DND-41 (cell line): Measurements from ENCODE around the gene TRMT112.
"Not testable (repeated sequence)": the region's sequence is repeated elsewhere in the genome, so short reads cannot be mapped to it uniquely, and the experiment has no call there.

Experiments used
- ATAC-seq: fragments of 200-7000 bp; cut with Tn5 transposase; 3 replicates; pipeline ENCODE4 v1.9.1; 2021; ENCODE audit warnings: low read depth; ENCODE audit not compliant: insufficient read depth
- DNase-seq: peaks from one replicate; pipeline ENCODE4 v3.0.0-alpha.2; 2020
- H2AFZ ChIP-seq: 2 replicates; pipeline ENCODE4 v1.6.0; 2012; ENCODE audit warnings: low read depth, low read length
- H3K27ac ChIP-seq: 2 replicates; pipeline ENCODE4 v1.5.1; 2012; ENCODE audit warnings: low read length, inconsistent platforms
- H3K27me3 ChIP-seq: fragments of 200-600 bp; sonication (generic); 2 replicates; pipeline ENCODE4 v1.6.0; 2012; ENCODE audit warnings: low read length, mild to moderate bottlenecking, inconsistent platforms; ENCODE audit not compliant: insufficient read depth, poor library complexity
- H3K36me3 ChIP-seq: 2 replicates; pipeline ENCODE4 v1.5.1; 2012; ENCODE audit warnings: low read length, inconsistent platforms; ENCODE audit not compliant: insufficient read depth
- H3K4me1 ChIP-seq: 2 replicates; pipeline ENCODE4 v1.5.1; 2012; ENCODE audit warnings: mild to moderate bottlenecking, low read length; ENCODE audit not compliant: insufficient read depth
- H3K4me2 ChIP-seq: 2 replicates; pipeline ENCODE4 v1.6.0; 2012; ENCODE audit warnings: mild to moderate bottlenecking, moderate library complexity, low read length, inconsistent platforms; ENCODE audit not compliant: insufficient read depth
- H3K4me3 ChIP-seq, 2 experiments: fragments of 200-600 bp in 1 of 2; shearing (Covaris generic) in 1 of 2; 2 replicates each; pipeline ENCODE4 v1.5.1; 2012 to 2016; ENCODE audit warnings: inconsistent platforms in 2 of 2, low read length in 2 of 2, mild to moderate bottlenecking in 2 of 2, low read depth in 1 of 2, moderate library complexity in 1 of 2
- H3K79me2 ChIP-seq: 2 replicates; pipeline ENCODE4 v1.6.0; 2012; ENCODE audit warnings: low read length, inconsistent platforms; ENCODE audit not compliant: insufficient read depth
- H3K9ac ChIP-seq: 2 replicates; pipeline ENCODE4 v1.6.0; 2012; ENCODE audit warnings: low read depth, mild to moderate bottlenecking, inconsistent platforms, low read length, moderate library complexity
- H3K9me3 ChIP-seq: 2 replicates; pipeline ENCODE4 v1.5.1; 2012; ENCODE audit warnings: low read length, moderate library complexity, mild to moderate bottlenecking, inconsistent platforms; ENCODE audit not compliant: insufficient read depth, severe bottlenecking
- H4K20me1 ChIP-seq: 2 replicates; pipeline ENCODE4 v1.6.0; 2012; ENCODE audit warnings: low read length; ENCODE audit not compliant: insufficient read depth
- CTCF ChIP-seq: IDR thresholded peaks from 2 replicates; pipeline ENCODE4 v1.5.1; 2012; ENCODE audit warnings: borderline replicate concordance, low read length, moderate library complexity, mild to moderate bottlenecking; ENCODE audit not compliant: poor library complexity, severe bottlenecking; ENCODE audit errors: extremely low read depth
- EZH2 ChIP-seq: IDR thresholded peaks from 3 replicates; pipeline ENCODE4 v1.6.1; 2012; ENCODE audit warnings: borderline replicate concordance, low read depth, mild to moderate bottlenecking, moderate library complexity, low read length, inconsistent platforms; ENCODE audit not compliant: severe bottlenecking

Gene TRMT112

GRCh38 chr11:64330888-64331287 is 13.5 kb upstream of the TRMT112 start:
- ATAC-seq (no peak), DNase-seq (no peak)
- H3K9me3 ChIP-seq = no peaks in the 10 kb centered on the region
- H3K27ac ChIP-seq = no peak overlapping the region
- no peaks in the 10 kb centered on the region for H3K36me3 ChIP-seq
- H3K4me3 ChIP-seq = no peak overlapping the region
- no peaks in the 10 kb centered on the region for H3K4me1 ChIP-seq
- TF ChIP-seq CTCF = no peak
- TF ChIP-seq EZH2 = no peak
- no peak overlapping the region for H3K9ac ChIP-seq
- H3K4me2 ChIP-seq = no peak overlapping the region
- no peaks in the 10 kb centered on the region for H3K27me3 ChIP-seq
- no peaks in the 10 kb centered on the region for H4K20me1 ChIP-seq
- no peak overlapping the region for H2AFZ ChIP-seq
- no peaks in the 10 kb centered on the region for H3K79me2 ChIP-seq

GRCh38 chr11:64327993-64328392 is 10.6 kb upstream of the TRMT112 start:
- Histone ChIP-seq H2AFZ (no peak overlapping the region), H3K4me1 (peaks cover 7% of the 10 kb centered on the region), H3K9ac (no peak overlapping the region), H3K27me3 (no peaks in the 10 kb centered on the region), H3K27ac (no peak overlapping the region), H3K4me3 (no peak overlapping the region), H3K36me3 (no peaks in the 10 kb centered on the region), H3K79me2 (no peaks in the 10 kb centered on the region), H3K9me3 (no peaks in the 10 kb centered on the region), H3K4me2 (no peak overlapping the region), H4K20me1 (peaks cover 3% of the 10 kb centered on the region)
- ATAC-seq = no peak
- TF ChIP-seq EZH2 (no peak), CTCF (no peak)
- DNase-seq = no peak

- peaks cover under 1% of the 10 kb centered on the region; the same call in 1 of the 2 replicates for H3K36me3 ChIP-seq
- H2AFZ ChIP-seq = no peak overlapping the region
- H3K4me2 ChIP-seq = no peak overlapping the region
- no peak overlapping the region for H3K9ac ChIP-seq
- peaks cover 9% of the 10 kb centered on the region for H4K20me1 ChIP-seq
- no peak for ATAC-seq
- no peaks in the 10 kb centered on the region for H3K9me3 ChIP-seq
- H3K79me2 ChIP-seq = no peaks in the 10 kb centered on the region
- no peak overlapping the region for H3K4me3 ChIP-seq
- no peak for TF ChIP-seq EZH2
- TF ChIP-seq CTCF = no peak
- H3K4me1 ChIP-seq = peaks cover 13% of the 10 kb centered on the region
- H3K27ac ChIP-seq = no peak overlapping the region
- no peak for DNase-seq
- no peaks in the 10 kb centered on the region for H3K27me3 ChIP-seq
These were observed 10.0 kb upstream of the TRMT112 start for GRCh38 chr11:64327375-64327774.

- Histone ChIP-seq H3K27ac (no peak overlapping the region), H3K36me3 (peaks cover 13% of the 10 kb centered on the region), H3K4me1 (peaks cover 13% of the 10 kb centered on the region), H3K79me2 (no peaks in the 10 kb centered on the region), H4K20me1 (peaks cover 11% of the 10 kb centered on the region), H3K9ac (no peak overlapping the region), H3K9me3 (no peaks in the 10 kb centered on the region), H3K4me2 (no peak overlapping the region), H3K27me3 (no peaks in the 10 kb centered on the region), H3K4me3 (no peak overlapping the region), H2AFZ (no peak overlapping the region)
- ATAC-seq (no peak), DNase-seq (no peak)
- TF ChIP-seq EZH2 = no peak
- no peak for TF ChIP-seq CTCF
These were observed 7.5 kb upstream of the TRMT112 start for GRCh38 chr11:64324692-64325469.

- DNase-seq, H3K9ac ChIP-seq, H3K27me3 ChIP-seq, H3K79me2 ChIP-seq, H3K4me3 ChIP-seq, H3K9me3 ChIP-seq, H3K27ac ChIP-seq, H3K4me2 ChIP-seq, ATAC-seq, H2AFZ ChIP-seq: not testable (repeated sequence)
- peaks cover 11% of the 10 kb centered on the region for H4K20me1 ChIP-seq
- peaks cover 22% of the 10 kb centered on the region for H3K4me1 ChIP-seq
- peaks cover 13% of the 10 kb centered on the region for H3K36me3 ChIP-seq
These were observed 6.6 kb upstream of the TRMT112 start for GRCh38 chr11:64323984-64324383.
